ENCODE measurements around the gene SMIM43. TPM values are rescaled to one million over a fixed set of nuclear protein-coding genes. Genes with fewer than 3 reads are reported as not detected.
"Not testable (repeated sequence)": the region's sequence is repeated elsewhere in the genome, so short reads cannot be mapped to it uniquely, and the experiment has no call there.

Gene SMIM43
- total RNA-seq, 2 experiments from 2014 or later = not detected

- Mint-ChIP-seq H3K36me3 (no peaks in the 10 kb centered on the region), H3K27ac (no peak overlapping the region), H3K4me1 (no peaks in the 10 kb centered on the region), H3K27me3 (peaks cover 35% of the 10 kb centered on the region), H3K9me3 (no peaks in the 10 kb centered on the region), H3K4me3 (no peak overlapping the region)
- ATAC-seq (ENCODE audit: low read depth) = no peak
- POLR2A ChIA-PET = no interaction called here
- DNase-seq = no peak
Observed at GRCh38 chr4:121773883-121774282, 8.9 kb upstream of the SMIM43 start.

DNA sequence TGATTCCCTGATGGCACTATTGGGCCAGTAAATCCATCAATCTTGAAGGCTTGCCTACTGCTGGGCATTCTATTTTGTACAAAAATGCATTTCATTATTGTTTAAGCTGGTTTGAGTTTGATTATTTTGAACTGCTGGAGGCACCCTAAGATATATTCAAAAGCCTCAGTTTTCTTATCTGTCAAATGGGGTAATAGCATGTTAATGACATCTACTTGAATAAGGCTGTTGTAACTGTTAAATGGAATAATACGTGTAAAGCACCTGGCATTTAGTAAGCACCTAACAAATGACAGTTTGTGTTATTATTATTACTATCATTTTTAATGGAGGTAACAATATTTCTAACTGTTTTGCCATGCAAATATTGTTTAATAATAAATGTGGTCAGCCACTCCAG lies 6.9 kb upstream of the SMIM43 start:
- Mint-ChIP-seq H3K27me3 (peaks cover 33% of the 10 kb centered on the region), H3K27ac (no peak overlapping the region), H3K4me3 (no peak overlapping the region), H3K9me3 (no peaks in the 10 kb centered on the region), H3K36me3 (no peaks in the 10 kb centered on the region), H3K4me1 (no peaks in the 10 kb centered on the region)
- DNase-seq = no peak
- ATAC-seq (ENCODE audit: low read depth) = no peak
- POLR2A ChIA-PET = no interaction called here

DNA sequence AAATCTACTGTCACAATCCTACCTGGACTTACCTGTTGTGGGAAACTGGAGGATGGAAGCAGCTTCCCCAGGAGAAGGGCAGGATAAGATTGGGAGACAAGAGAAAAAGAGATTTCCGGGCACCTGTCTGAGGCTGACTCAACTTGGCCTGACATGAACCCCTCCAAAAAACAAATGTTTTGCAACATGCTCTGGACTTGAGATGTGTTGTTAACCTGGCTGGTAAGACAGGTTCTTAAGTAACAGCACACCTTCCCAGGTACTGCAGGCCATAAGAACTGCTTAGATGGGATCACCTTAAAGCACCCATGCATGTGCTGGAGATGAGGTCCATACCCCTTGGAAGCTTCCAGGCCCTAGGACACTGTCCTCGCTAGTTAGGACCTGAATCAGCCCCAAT lies 4.4 kb upstream of the SMIM43 start:
- Mint-ChIP-seq H3K27ac (no peak overlapping the region), H3K4me1 (peaks cover 4% of the 10 kb centered on the region), H3K4me3 (no peak overlapping the region), H3K9me3 (no peaks in the 10 kb centered on the region), H3K27me3 (peaks cover 54% of the 10 kb centered on the region), H3K36me3 (no peaks in the 10 kb centered on the region)
- DNase-seq = no peak
- POLR2A ChIA-PET = no interaction called here
- ATAC-seq (ENCODE audit: low read depth) = no peak

- no peak for DNase-seq
- Mint-ChIP-seq H3K27ac (no peak overlapping the region), H3K4me3 (no peak overlapping the region), H3K4me1 (peaks cover 7% of the 10 kb centered on the region), H3K27me3 (peaks cover 65% of the 10 kb centered on the region), H3K36me3 (no peaks in the 10 kb centered on the region), H3K9me3 (no peaks in the 10 kb centered on the region)
- no peak for ATAC-seq (ENCODE audit: low read depth)
- POLR2A ChIA-PET = no interaction called here
Observed at GRCh38 chr4:121767166-121767565, 2.2 kb upstream of the SMIM43 start.

GRCh38 chr4:121765971-121766538 lies 1.1 kb upstream of the SMIM43 start:
- POLR2A ChIA-PET = no interaction called here
- Mint-ChIP-seq H3K27me3 (peaks cover 67% of the 10 kb centered on the region), H3K4me1 (peaks cover 7% of the 10 kb centered on the region), H3K4me3 (no peak overlapping the region), H3K9me3 (no peaks in the 10 kb centered on the region), H3K36me3 (no peaks in the 10 kb centered on the region), H3K27ac (no peak overlapping the region)
- DNase-seq = no peak
- no peak for ATAC-seq (ENCODE audit: low read depth)

- peaks cover 7% of the 10 kb centered on the region for H3K4me1 Mint-ChIP-seq
- no peaks in the 10 kb centered on the region for H3K36me3 Mint-ChIP-seq
- POLR2A ChIA-PET = no interaction called here
- peaks cover 70% of the 10 kb centered on the region for H3K27me3 Mint-ChIP-seq
- ATAC-seq (ENCODE audit: low read depth) (no peak), DNase-seq (no peak)
- peak overlapping the region; percentile 62 for H3K4me3 Mint-ChIP-seq
- H3K9me3 Mint-ChIP-seq = no peaks in the 10 kb centered on the region
- H3K27ac Mint-ChIP-seq = no peak overlapping the region
Observed at GRCh38 chr4:121765368-121765705, 373 bp upstream of the SMIM43 start.

GRCh38 chr4:121764303-121764701 lies 662 bp downstream of the SMIM43 start:
- Mint-ChIP-seq H3K27ac (no peak overlapping the region), H3K27me3 (peaks cover 79% of the 10 kb centered on the region), H3K4me1 (peaks cover 7% of the 10 kb centered on the region), H3K4me3 (peak overlapping the region; percentile 26), H3K9me3 (no peaks in the 10 kb centered on the region), H3K36me3 (no peaks in the 10 kb centered on the region)
- POLR2A ChIA-PET = no interaction called here
- DNase-seq (no peak), ATAC-seq (ENCODE audit: low read depth) (no peak)

- Mint-ChIP-seq H3K9me3 (no peaks in the 10 kb centered on the region), H3K4me1 (peaks cover 4% of the 10 kb centered on the region), H3K36me3 (no peaks in the 10 kb centered on the region), H3K27me3 (peaks cover 59% of the 10 kb centered on the region), H3K4me3 (no peak overlapping the region), H3K27ac (no peak overlapping the region)
- POLR2A ChIA-PET = no interaction called here
- ATAC-seq (ENCODE audit: low read depth) (no peak), DNase-seq (no peak)
Observed at GRCh38 chr4:121760205-121760604, 4.8 kb downstream of the SMIM43 start.

GRCh38 chr4:121758925-121759568 lies 5.9 kb downstream of the SMIM43 start:
- DNase-seq = no peak
- H3K4me3 Mint-ChIP-seq = no peak overlapping the region

DNA sequence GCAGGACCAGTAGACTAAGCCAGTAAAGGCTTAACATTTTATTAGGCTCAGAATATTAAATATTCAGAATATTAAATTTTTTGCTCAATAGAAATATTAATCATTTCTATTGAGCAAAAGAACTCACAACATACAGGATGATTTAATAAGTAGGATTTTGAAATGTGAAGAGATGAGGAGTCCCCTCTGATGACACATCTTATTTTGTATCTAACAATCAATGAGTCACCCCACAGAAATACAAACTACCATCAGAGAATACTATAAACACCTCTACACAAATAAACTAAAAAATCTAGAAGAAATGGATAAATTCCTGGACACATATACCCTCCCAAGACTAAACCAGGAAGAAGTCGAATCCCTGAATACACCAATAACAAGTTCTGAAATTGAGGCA lies 12.8 kb downstream of the SMIM43 start:
- H3K27ac Mint-ChIP-seq; DNase-seq; H3K4me3 Mint-ChIP-seq; H3K36me3 Mint-ChIP-seq; H3K9me3 Mint-ChIP-seq; ATAC-seq (ENCODE audit: low read depth); POLR2A ChIA-PET; H3K4me1 Mint-ChIP-seq: not testable (repeated sequence)
- H3K27me3 Mint-ChIP-seq = peaks cover 34% of the 10 kb centered on the region

More at GRCh38 chr4:121758925-121759568, 5.9 kb downstream of the SMIM43 start:
- Mint-ChIP-seq H3K36me3 (no peaks in the 10 kb centered on the region), H3K9me3 (no peaks in the 10 kb centered on the region), H3K27me3 (peaks cover 58% of the 10 kb centered on the region), H3K4me1 (peaks cover 2% of the 10 kb centered on the region), H3K27ac (no peak overlapping the region)
- ATAC-seq (ENCODE audit: low read depth) = no peak
- POLR2A ChIA-PET = no interaction called here

DNA sequence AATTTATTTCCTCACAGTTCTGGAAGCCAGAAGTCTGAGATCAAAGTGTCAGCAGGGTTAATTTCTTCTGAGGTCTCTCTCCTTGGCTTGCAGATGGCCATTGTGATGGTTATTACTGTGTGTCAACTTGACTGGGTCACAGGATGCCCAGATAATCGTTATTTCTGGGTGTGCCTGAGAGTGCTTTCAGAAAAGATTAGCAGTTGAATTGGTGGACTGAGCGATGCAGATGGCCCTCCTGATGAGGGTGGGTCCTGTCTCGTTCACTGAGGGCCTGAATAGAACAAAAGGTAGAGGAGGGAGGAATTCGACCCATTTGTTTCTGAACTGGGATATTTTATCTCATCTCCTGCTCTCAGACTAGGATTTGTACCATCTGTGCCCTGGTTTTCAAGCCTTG lies 15.7 kb downstream of the SMIM43 start:
- POLR2A ChIA-PET = no interaction called here
- peaks cover 25% of the 10 kb centered on the region for H3K27me3 Mint-ChIP-seq
- H3K4me3 Mint-ChIP-seq = no peak overlapping the region

DNA sequence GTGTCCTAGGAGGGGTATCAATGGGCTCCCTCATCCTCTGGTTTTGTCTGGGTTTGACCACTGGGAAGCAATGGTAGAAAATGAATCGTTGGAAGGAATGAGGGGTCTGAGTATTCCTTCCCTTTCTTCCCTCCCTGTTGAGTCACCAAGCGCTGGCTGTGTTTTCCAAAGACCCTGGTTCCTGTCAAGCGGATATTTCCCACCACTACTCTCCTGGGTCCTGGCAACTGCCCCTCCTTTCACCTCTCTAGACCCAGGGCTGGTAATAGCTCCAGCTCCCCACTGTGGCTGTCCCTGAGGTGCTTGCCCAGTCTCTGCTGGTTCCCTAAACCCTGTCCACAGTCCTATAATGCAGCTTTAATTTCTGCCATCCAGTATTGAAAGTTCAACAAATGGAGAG lies 22.2 kb downstream of the SMIM43 start:
- no peak overlapping the region for H3K4me3 Mint-ChIP-seq
- no peaks in the 10 kb centered on the region for H3K36me3 Mint-ChIP-seq
- DNase-seq (no peak), ATAC-seq (ENCODE audit: low read depth) (no peak)
- no peaks in the 10 kb centered on the region for H3K9me3 Mint-ChIP-seq
- no peak overlapping the region for H3K27ac Mint-ChIP-seq
- H3K4me1 Mint-ChIP-seq = no peaks in the 10 kb centered on the region
- POLR2A ChIA-PET = no interaction called here
- peaks cover 12% of the 10 kb centered on the region for H3K27me3 Mint-ChIP-seq

More for the DNA sequence above, 15.7 kb downstream of the SMIM43 start:
- Mint-ChIP-seq H3K9me3 (no peaks in the 10 kb centered on the region), H3K36me3 (no peaks in the 10 kb centered on the region), H3K27ac (no peak overlapping the region), H3K4me1 (no peaks in the 10 kb centered on the region)
- no peak for DNase-seq
- no peak for ATAC-seq (ENCODE audit: low read depth)

GRCh38 chr4:121741751-121742150 lies 23.2 kb downstream of the SMIM43 start:
- ATAC-seq (ENCODE audit: low read depth) (no peak), DNase-seq (no peak)
- H3K36me3 Mint-ChIP-seq = no peaks in the 10 kb centered on the region
- POLR2A ChIA-PET = no interaction called here
- H3K4me1 Mint-ChIP-seq = no peaks in the 10 kb centered on the region
- H3K9me3 Mint-ChIP-seq = no peaks in the 10 kb centered on the region
- H3K27ac Mint-ChIP-seq = no peak overlapping the region
- H3K27me3 Mint-ChIP-seq = peaks cover 10% of the 10 kb centered on the region
- no peak overlapping the region for H3K4me3 Mint-ChIP-seq

- no peak overlapping the region for H3K27ac Mint-ChIP-seq
- no peak for DNase-seq
- no peak for ATAC-seq (ENCODE audit: low read depth)
- no peaks in the 10 kb centered on the region for H3K4me1 Mint-ChIP-seq
- H3K27me3 Mint-ChIP-seq = peaks cover 12% of the 10 kb centered on the region
- no peaks in the 10 kb centered on the region for H3K36me3 Mint-ChIP-seq
- H3K9me3 Mint-ChIP-seq = no peaks in the 10 kb centered on the region
- no peak overlapping the region for H3K4me3 Mint-ChIP-seq
- POLR2A ChIA-PET = no interaction called here
Observed at GRCh38 chr4:121740796-121741409, 24.1 kb downstream of the SMIM43 start.

Measured in activated naive CD8-positive, alpha-beta T cell treated with anti-CD3 and anti-CD28 coated beads, Interleukin-2, amount 10 ng/mL, durations not matched to agents 7 days and 5 days (primary cell).